Neural progenitor cell (in vitro differentiated cells): ENCODE measurements around the gene CTNNBIP1. TPM values are rescaled to one million over a fixed set of nuclear protein-coding genes. Genes with fewer than 3 reads are reported as not detected.

ENCODE experiments used
- DNase-seq: peaks from one replicate; pipeline ENCODE4 v3.0.0-alpha.2; 2016; ENCODE audit warnings: low spot score
- H2AFZ ChIP-seq: fragments of 200-600 bp; sonication (generic); replicated peaks from 2 replicates; pipeline ENCODE4 v1.6.1; 2016; ENCODE audit warnings: antibody characterized with exemption
- H3F3A ChIP-seq: fragments of 200-600 bp; sonication (generic); 2 replicates; pipeline ENCODE4 v1.6.1; 2016; ENCODE audit warnings: antibody characterized with exemption, low read depth
- H3K27ac ChIP-seq: fragments of 200-600 bp; sonication (generic); 2 replicates; pipeline ENCODE4 v1.5.1; 2016; ENCODE audit warnings: mild to moderate bottlenecking
- H3K27me3 ChIP-seq: fragments of 200-600 bp; sonication (generic); 2 replicates; pipeline ENCODE4 v1.6.1; 2016; ENCODE audit warnings: mild to moderate bottlenecking, moderate library complexity
- H3K36me3 ChIP-seq: fragments of 200-600 bp; sonication (generic); 2 replicates; pipeline ENCODE4 v1.5.1; 2016
- H3K4me1 ChIP-seq: fragments of 200-600 bp; sonication (generic); 2 replicates; pipeline ENCODE4 v1.6.1; 2016; ENCODE audit warnings: mixed run types
- H3K4me2 ChIP-seq: fragments of 200-600 bp; sonication (generic); 2 replicates; pipeline ENCODE4 v1.6.1; 2016
- H3K4me3 ChIP-seq: fragments of 200-600 bp; sonication (generic); 2 replicates; pipeline ENCODE4 v1.5.1; 2016
- H3K79me2 ChIP-seq: fragments of 200-600 bp; sonication (generic); 2 replicates; pipeline ENCODE4 v1.6.1; 2016; ENCODE audit warnings: low read depth
- H3K9ac ChIP-seq: fragments of 200-600 bp; sonication (generic); 2 replicates; pipeline ENCODE4 v1.6.1; 2016
- H3K9me3 ChIP-seq: fragments of 200-600 bp; sonication (generic); 2 replicates; pipeline ENCODE4 v1.5.1; 2016; ENCODE audit warnings: low read depth
- H4K20me1 ChIP-seq: fragments of 200-600 bp; sonication (generic); 2 replicates; pipeline ENCODE4 v1.6.1; 2016; ENCODE audit warnings: low read depth
- H3K27ac Mint-ChIP-seq: 3 replicates; pipeline ENCODE4 v1.8.0; 2021; ENCODE audit warnings: mixed read lengths
- H3K27me3 Mint-ChIP-seq: 2 replicates; pipeline ENCODE4 v1.8.0; 2022; ENCODE audit warnings: low read depth, mild to moderate bottlenecking, inconsistent platforms, moderate library complexity, mixed read lengths; ENCODE audit not compliant: insufficient read depth
- H3K36me3 Mint-ChIP-seq: 3 replicates; pipeline ENCODE4 v1.8.0; 2021; ENCODE audit warnings: mixed read lengths
- H3K4me1 Mint-ChIP-seq: 3 replicates; pipeline ENCODE4 v1.8.0; 2021; ENCODE audit warnings: mixed read lengths
- H3K4me3 Mint-ChIP-seq: 3 replicates; pipeline ENCODE4 v1.8.0; 2021; ENCODE audit warnings: mild to moderate bottlenecking, moderate library complexity, mixed read lengths
- H3K9me3 Mint-ChIP-seq: 3 replicates; pipeline ENCODE4 v1.8.0; 2020; ENCODE audit warnings: mixed read lengths
- CTCF ChIP-seq: fragments of 200-600 bp; sonication (generic); IDR thresholded peaks from 2 replicates; pipeline ENCODE4 v1.5.1; 2017; ENCODE audit warnings: antibody characterized with exemption, mild to moderate bottlenecking
- EZH2 ChIP-seq: fragments of 200-600 bp; sonication (generic); IDR thresholded peaks from 2 replicates; pipeline ENCODE4 v1.6.1; 2017; ENCODE audit warnings: antibody characterized with exemption, mild to moderate bottlenecking, moderate library complexity
- EZH2phosphoT487 ChIP-seq: fragments of 200-600 bp; sonication (generic); IDR thresholded peaks from 2 replicates; pipeline ENCODE4 v1.6.1; 2017; ENCODE audit warnings: antibody characterized with exemption
- total RNA-seq: library from RNA; depleted of rRNA; stranded (reverse); fragments of >200 nt; gene quantifications from 2 replicates; pipeline ENCODE4 v1.2.3, GENCODE V29; 2015; ENCODE audit warnings: low replicate concordance

Gene CTNNBIP1
- total RNA-seq, 1 donor from 2014 or later: 68.8 TPM

- peaks cover 12% of the 10 kb centered on the region for H3K4me1 Mint-ChIP-seq
- H3K79me2 ChIP-seq: no peaks in the 10 kb centered on the region
- no peak overlapping the region for H3K27ac Mint-ChIP-seq
- peaks cover 9% of the 10 kb centered on the region for H3K4me1 ChIP-seq
- no peak overlapping the region for H3K4me3 ChIP-seq
- H3K36me3 Mint-ChIP-seq: no peaks in the 10 kb centered on the region
- H4K20me1 ChIP-seq: peaks cover 7% of the 10 kb centered on the region
- TF ChIP-seq EZH2phosphoT487 (no peak), CTCF (no peak), EZH2 (no peak)
- no peak overlapping the region for H3K4me3 Mint-ChIP-seq
- no peak overlapping the region for H2AFZ ChIP-seq
- no peak for DNase-seq
- H3K9me3 Mint-ChIP-seq: no peaks in the 10 kb centered on the region
- no peaks in the 10 kb centered on the region for H3K36me3 ChIP-seq
- peaks cover 10% of the 10 kb centered on the region for H3F3A ChIP-seq
- no peaks in the 10 kb centered on the region for H3K27me3 ChIP-seq
- H3K27ac ChIP-seq: no peak overlapping the region
- no peak overlapping the region for H3K4me2 ChIP-seq
- H3K9ac ChIP-seq: no peak overlapping the region
- peaks cover 3% of the 10 kb centered on the region for H3K27me3 Mint-ChIP-seq
- no peaks in the 10 kb centered on the region for H3K9me3 ChIP-seq
Observed at GRCh38 chr1:9873385-9873784, 36.7 kb downstream of the CTNNBIP1 start.

- peaks cover 12% of the 10 kb centered on the region for H3K4me1 Mint-ChIP-seq
- no peaks in the 10 kb centered on the region for H3K9me3 Mint-ChIP-seq
Observed at GRCh38 chr1:9872430-9873165, 37.5 kb downstream of the CTNNBIP1 start.

GRCh38 chr1:9871707-9872425, 38.2 kb downstream of the CTNNBIP1 start:
- Mint-ChIP-seq H3K27ac (no peak overlapping the region), H3K27me3 (peaks cover 3% of the 10 kb centered on the region), H3K4me3 (no peak overlapping the region), H3K4me1 (peaks cover 12% of the 10 kb centered on the region), H3K9me3 (no peaks in the 10 kb centered on the region), H3K36me3 (no peaks in the 10 kb centered on the region)
- Histone ChIP-seq H3K9me3 (no peaks in the 10 kb centered on the region), H3K4me3 (no peak overlapping the region), H3K27ac (no peak overlapping the region), H3F3A (peaks cover 18% of the 10 kb centered on the region), H3K79me2 (no peaks in the 10 kb centered on the region), H3K4me1 (peaks cover 9% of the 10 kb centered on the region), H3K36me3 (no peaks in the 10 kb centered on the region), H3K9ac (peak overlapping the region; percentile 37), H3K27me3 (no peaks in the 10 kb centered on the region), H4K20me1 (peaks cover 10% of the 10 kb centered on the region), H2AFZ (no peak overlapping the region), H3K4me2 (no peak overlapping the region)
- peak; percentile 4 for DNase-seq
- TF ChIP-seq EZH2phosphoT487 (no peak), CTCF (no peak)

More at GRCh38 chr1:9872430-9873165, 37.5 kb downstream of the CTNNBIP1 start:
- Histone ChIP-seq H3K27ac (no peak overlapping the region), H3K79me2 (no peaks in the 10 kb centered on the region), H3K9me3 (no peaks in the 10 kb centered on the region), H3K4me3 (no peak overlapping the region), H3K36me3 (no peaks in the 10 kb centered on the region), H3F3A (peaks cover 18% of the 10 kb centered on the region), H3K4me2 (no peak overlapping the region), H3K27me3 (no peaks in the 10 kb centered on the region), H3K9ac (peak overlapping the region; percentile 37), H2AFZ (no peak overlapping the region), H3K4me1 (peaks cover 9% of the 10 kb centered on the region), H4K20me1 (peaks cover 7% of the 10 kb centered on the region)
- no peak for DNase-seq
- H3K4me3 Mint-ChIP-seq: no peak overlapping the region
- no peaks in the 10 kb centered on the region for H3K36me3 Mint-ChIP-seq
- peaks cover 3% of the 10 kb centered on the region for H3K27me3 Mint-ChIP-seq
- TF ChIP-seq EZH2phosphoT487 (no peak), EZH2 (no peak), CTCF (no peak)
- H3K27ac Mint-ChIP-seq: no peak overlapping the region
